ENCODE data around the gene CCDC88A. TPM values are rescaled to one million over a fixed set of nuclear protein-coding genes. Genes with fewer than 3 reads are reported as not detected.
"Not testable (repeated sequence)": the region's sequence is repeated elsewhere in the genome, so short reads cannot be mapped to it uniquely, and the experiment has no call there.

Gene CCDC88A
- polyA plus RNA-seq, 4 donors, result 52.8 to 72.6 (median 68.1) TPM

GRCh38 chr2:55395724-55396605, 23.7 kb downstream of the CCDC88A start:
- DNase-seq (ENCODE audit: low read depth in 4 of 4, low spot score in 3 of 4), result no peak

GRCh38 chr2:55391615-55392242, 27.9 kb downstream of the CCDC88A start:
- no peak for DNase-seq (ENCODE audit: low read depth in 4 of 4, low spot score in 3 of 4)

- no peak for DNase-seq (ENCODE audit: low read depth in 4 of 4, low spot score in 3 of 4)
Observed at GRCh38 chr2:55391155-55391554, 28.5 kb downstream of the CCDC88A start.

GRCh38 chr2:55385516-55385915, 34.1 kb downstream of the CCDC88A start:
- not testable (repeated sequence) for DNase-seq (ENCODE audit: low read depth in 4 of 4, low spot score in 3 of 4)

DNA sequence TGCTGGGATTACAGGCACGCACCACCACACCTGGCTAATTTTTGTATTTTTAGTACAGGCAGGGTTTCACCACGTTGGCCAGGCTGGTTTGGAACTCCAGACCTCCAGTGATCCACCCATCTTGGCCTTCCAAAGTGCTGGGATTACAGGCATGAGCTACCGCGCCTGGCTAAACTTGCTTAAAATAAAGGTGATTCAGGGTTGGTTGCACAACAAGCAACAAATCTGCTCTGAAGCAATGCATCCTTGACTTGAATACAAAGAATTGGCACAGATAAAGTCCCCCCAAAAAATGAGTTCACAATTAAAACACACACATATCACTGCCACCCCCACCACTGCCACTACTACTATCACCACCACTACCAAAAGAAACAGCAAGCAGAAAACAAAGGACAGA, 34.9 kb downstream of the CCDC88A start:
- DNase-seq (ENCODE audit: low read depth in 4 of 4, low spot score in 3 of 4), result no peak

DNA sequence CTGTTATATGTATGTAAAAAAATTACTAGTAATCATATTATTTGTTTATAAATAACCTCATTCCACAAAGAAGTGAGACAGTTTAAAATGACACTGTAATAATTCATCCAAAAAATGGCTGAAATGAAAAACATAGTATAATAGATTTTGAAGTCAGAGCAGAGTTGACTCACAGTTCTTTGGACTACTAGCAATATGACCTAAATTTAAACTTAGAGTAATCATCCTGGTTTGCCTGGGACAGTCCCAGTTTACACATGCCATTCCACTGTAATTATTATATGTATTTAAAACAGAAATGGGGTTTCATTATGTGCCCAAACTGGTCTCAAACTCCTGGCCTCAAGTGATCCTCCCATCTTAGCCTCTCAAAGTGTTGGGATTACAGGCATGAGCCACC, 48.3 kb downstream of the CCDC88A start:
- no peak for DNase-seq (ENCODE audit: low read depth in 4 of 4, low spot score in 3 of 4)

GRCh38 chr2:55370208-55370607, 49.4 kb downstream of the CCDC88A start:
- DNase-seq (ENCODE audit: low read depth in 4 of 4, low spot score in 3 of 4), result no peak

- DNase-seq (ENCODE audit: low read depth in 4 of 4, low spot score in 3 of 4), result no peak
Observed at GRCh38 chr2:55365303-55365702, 54.4 kb downstream of the CCDC88A start.

DNA sequence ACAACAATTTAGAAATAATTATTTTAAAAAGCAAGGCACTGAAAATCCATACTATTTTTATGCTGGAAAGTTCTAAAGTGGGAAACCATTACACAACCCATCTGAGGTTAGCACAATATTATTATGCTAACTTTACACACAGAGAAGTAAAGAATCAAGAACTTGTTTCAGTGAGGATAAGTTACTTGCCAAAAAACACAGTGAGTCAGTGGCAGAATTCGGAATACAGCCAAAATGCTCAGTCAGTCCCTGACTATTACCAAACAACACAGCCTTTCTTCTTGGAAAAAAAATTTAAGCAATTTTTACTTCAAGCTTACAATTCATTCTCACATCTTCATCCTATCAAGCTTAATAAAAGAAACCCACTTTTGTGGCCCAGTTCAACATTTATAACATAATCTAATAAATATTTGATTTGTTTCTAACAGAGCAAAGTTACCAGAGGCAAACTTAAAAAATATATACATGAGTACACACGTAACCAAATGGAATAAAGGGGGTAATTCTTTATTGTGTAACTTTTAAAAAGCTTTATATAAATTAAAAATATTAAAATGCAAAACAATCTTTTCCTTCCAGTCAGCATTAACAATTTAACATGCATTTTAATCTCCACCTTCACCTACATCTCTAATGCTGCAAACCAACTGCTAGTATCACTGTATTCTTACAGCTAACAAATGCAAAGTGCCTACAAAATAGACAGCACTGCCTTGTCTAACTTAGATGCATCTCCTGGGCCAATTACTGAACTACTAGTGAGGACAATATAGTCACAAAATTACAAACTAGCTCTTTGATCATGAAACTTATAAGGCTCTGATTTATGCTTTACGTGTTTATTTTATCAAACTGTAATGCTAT, 55.2 kb downstream of the CCDC88A start:
- no peak for DNase-seq (ENCODE audit: low read depth in 4 of 4, low spot score in 3 of 4)

DNA sequence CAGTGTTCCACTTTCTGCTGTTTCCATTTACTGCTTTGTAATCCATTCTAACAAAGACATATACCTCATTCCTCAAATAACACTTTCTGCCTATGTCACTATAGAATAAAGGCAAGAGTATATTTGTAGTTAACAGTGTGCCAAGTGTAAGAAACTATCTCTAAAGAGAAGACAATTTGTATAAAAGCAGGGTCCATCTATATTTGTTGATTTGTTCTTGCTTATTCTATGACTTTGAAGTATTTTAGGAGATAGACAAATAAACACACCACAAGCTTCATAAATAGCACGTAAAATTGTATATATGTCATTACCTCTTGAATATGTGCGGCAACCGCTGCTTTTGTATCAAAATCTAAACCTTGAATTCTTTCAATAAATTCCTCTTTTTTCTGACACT, 56.0 kb downstream of the CCDC88A start:
- DNase-seq (ENCODE audit: low read depth in 4 of 4, low spot score in 3 of 4), result no peak

DNA sequence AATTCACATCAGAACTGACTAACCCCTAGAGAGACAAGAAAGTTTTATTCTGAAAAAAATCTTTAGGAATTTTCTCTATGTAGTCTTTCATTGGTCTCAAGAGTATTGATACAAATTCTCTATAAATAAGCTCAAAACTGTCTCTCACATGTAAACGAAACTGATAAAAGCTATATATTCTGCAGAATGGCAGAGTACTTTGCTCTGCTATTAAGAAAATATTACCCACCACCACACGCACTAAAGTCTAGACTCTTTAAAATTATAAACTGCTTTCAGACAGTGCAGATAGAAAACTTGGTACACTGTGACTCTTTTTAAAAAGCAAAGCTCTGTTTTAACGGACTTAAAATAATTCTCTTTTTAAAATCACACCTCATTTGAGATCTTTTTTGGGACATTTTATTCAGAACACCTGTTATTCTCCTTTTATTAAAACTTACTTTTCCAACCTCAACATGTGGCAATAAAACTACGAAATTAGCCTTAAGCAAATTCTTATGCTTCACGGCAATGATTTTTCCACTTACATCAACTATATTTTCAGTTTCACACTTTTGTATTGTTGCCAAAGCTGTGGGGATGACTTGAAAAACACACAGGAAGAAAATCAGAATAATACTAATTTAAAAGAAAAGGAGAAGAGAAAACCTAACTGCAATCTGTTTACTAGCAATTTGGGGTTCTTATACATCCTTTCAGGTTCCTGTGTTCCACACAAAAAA, 58.0 kb downstream of the CCDC88A start:
- DNase-seq (ENCODE audit: low read depth in 4 of 4, low spot score in 3 of 4), result no peak

GRCh38 chr2:55358451-55358850, 61.2 kb downstream of the CCDC88A start:
- no peak for DNase-seq (ENCODE audit: low read depth in 4 of 4, low spot score in 3 of 4)

DNA sequence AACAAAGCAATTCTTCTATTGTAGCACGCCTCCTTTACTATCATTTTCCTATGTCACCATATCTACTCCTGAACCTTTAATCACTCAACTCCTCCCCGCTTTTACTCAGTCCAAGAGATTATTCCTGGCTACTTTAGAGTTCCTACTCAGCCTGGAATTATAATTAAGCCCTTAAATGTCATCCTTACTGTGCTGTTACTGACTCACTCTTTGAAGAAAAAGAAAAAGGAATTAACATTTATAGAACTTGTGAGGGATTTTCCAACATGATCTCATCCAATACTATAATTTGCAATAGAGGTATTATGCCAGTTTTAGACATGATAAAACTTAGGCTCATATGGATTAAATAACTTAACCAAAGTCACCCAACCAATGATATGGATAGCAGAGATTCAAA, 61.7 kb downstream of the CCDC88A start:
- DNase-seq (ENCODE audit: low read depth in 4 of 4, low spot score in 3 of 4), result no peak

DNA sequence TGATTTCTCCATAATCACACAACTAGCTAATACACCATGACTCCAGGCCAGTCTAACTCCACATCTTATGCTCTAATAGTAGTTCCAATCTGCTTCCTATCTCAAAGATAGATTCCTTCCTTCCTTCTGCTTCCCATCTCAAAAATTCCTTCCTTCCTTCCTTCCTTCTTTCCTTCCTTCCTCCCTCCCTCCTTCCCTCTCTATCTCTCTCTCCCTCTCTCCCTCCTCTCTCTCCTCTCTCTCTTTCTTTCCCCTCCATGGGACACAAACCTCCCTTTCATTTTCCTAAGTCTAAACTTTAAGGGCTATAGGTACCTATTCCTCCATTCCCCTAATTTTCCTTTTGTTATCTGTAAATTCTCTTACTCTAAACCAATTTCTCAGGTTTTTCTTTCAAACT, 62.5 kb downstream of the CCDC88A start:
- DNase-seq (ENCODE audit: low read depth in 4 of 4, low spot score in 3 of 4), result no peak

- DNase-seq (ENCODE audit: low read depth in 4 of 4, low spot score in 3 of 4), result not testable (repeated sequence)
Observed at GRCh38 chr2:55356136-55356535, 63.5 kb downstream of the CCDC88A start.

DNA sequence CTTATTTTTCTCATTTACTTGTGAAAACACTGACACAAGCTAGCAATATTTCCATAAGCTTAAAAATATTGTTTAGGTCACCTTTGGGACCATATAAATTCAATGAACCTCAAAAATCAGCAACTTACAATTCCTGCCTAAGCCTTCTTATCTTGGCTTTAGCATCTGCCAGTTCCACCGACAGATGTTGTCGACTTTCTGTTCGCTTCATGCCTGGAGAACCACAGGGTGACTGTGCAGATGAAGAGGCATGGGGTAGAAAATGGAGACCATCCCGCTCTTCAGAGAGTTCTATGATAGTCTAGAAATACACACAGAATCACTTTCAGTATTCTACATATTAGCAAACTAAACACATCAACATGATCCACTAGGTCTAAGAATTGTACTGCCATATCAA, 64.2 kb downstream of the CCDC88A start:
- no peak for DNase-seq (ENCODE audit: low read depth in 4 of 4, low spot score in 3 of 4)

DNA sequence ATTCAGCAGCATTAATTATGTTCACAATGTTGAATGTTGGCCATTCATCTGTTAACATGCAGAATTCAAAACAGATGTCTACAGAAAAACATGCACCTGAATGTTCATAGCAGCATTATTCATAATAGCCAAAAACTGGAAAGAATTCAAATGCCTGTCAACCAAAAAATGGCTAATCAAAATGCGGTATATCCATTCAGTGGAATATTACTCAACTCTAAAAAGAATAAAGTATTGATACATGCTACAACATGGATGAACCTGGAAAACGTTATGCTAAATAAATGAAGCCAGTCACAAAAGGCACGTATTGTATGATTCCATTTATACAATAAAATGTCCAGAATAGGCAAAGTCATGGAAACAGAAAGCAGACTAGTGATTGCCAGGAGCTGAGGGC, 68.0 kb downstream of the CCDC88A start:
- no peak for DNase-seq (ENCODE audit: low read depth in 4 of 4, low spot score in 3 of 4)

- DNase-seq (ENCODE audit: low read depth in 4 of 4, low spot score in 3 of 4), result no peak
Observed at GRCh38 chr2:55345064-55345463, 74.6 kb downstream of the CCDC88A start.

GRCh38 chr2:55338268-55338667, 81.4 kb downstream of the CCDC88A start:
- DNase-seq (ENCODE audit: low read depth in 4 of 4, low spot score in 3 of 4), result no peak

DNA sequence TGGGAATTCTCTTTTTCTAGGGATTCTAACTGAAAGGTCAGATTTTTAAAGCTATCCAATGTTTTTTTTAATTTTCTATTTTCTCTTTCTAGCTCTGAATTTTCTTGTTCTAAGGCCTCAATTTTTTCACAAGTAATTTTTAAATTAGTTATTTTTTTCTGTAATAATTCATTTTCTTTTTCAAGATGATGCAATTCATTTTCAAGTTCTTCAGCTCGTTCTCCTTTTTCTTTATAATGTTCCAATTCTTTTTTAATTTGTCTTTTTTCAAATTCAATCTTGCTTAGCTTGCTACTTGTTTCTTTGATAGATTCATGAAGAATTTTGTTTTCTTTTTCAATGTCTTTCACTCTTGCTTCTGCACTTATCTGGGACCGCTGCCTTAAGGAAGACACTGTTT, 84.9 kb downstream of the CCDC88A start:
- no peak for DNase-seq (ENCODE audit: low read depth in 4 of 4, low spot score in 3 of 4)
